Mononuclear cell (primary cell): ENCODE measurements around the gene QPRT. TPM values are rescaled to one million over a fixed set of nuclear protein-coding genes. Genes with fewer than 3 reads are reported as not detected.
"Not testable (repeated sequence)": the region's sequence is repeated elsewhere in the genome, so short reads cannot be mapped to it uniquely, and the experiment has no call there.

Source experiments
- H3K27me3 ChIP-seq: 2 replicates; pipeline ENCODE4 v1.6.0; 2011; ENCODE audit warnings: low read length, control low read depth; ENCODE audit not compliant: insufficient read depth
- H3K4me1 ChIP-seq: 2 replicates; pipeline ENCODE4 v1.5.1; 2011; ENCODE audit warnings: mild to moderate bottlenecking, low read length, control low read depth; ENCODE audit not compliant: insufficient read depth
- H3K4me3 ChIP-seq: 2 replicates; pipeline ENCODE4 v1.5.1; 2011; ENCODE audit warnings: mild to moderate bottlenecking, low read length, moderate library complexity
- H3K9me3 ChIP-seq: 2 replicates; pipeline ENCODE4 v1.5.1; 2011; ENCODE audit warnings: low read depth, mild to moderate bottlenecking, control low read depth, low read length
- total RNA-seq: library from RNA; depleted of rRNA; stranded (reverse); fragments of >200 nt; gene quantifications from one replicate; pipeline ENCODE4 v1.2.3, GENCODE V29; 2012

Gene QPRT
- total RNA-seq, 1 donor = 0.21 TPM

DNA sequence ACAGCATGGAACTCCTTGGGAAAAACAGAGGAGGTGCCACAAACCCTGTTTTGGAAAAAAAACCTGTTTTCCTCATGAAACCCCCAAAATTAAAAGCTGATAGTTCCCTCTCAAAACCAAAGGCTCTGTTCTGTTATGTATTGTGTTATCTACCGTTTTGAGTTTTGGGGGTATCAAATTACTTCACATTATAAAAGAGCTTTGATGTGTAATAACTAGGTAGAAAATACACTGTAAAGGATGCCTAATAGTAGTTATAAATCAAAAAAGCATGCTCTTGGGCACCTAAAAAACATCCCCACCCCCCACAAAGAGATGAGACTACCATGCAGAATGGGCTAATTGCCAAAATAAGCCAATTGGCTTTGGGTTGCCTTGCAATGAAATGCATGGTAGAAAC lies 36.0 kb downstream of the QPRT start:
- Histone ChIP-seq H3K27me3 (no peaks in the 10 kb centered on the region), H3K9me3 (no peaks in the 10 kb centered on the region), H3K4me1 (peaks cover 29% of the 10 kb centered on the region), H3K4me3 (no peak overlapping the region)

DNA sequence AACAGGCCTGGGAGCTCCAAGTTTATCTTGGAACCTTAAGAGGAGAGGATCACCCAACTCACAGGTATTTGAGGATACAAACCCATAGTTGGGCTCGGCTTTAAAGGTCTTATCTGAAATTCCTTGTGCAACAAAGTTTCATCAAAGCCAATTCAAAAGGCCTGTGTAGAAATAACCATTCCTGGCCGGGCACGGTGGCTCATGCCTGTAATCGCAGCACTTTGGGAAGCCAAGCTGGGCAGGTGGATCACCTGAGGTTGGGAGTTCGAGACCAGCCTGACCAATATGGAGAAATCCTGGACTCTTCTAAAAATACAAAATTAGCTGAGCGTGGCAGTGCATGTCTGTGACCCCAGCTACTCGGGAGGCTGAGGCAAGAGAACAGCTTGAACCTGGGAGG lies 38.1 kb downstream of the QPRT start:
- Histone ChIP-seq H3K27me3 (no peaks in the 10 kb centered on the region), H3K4me1 (peaks cover 13% of the 10 kb centered on the region), H3K4me3 (no peak overlapping the region), H3K9me3 (no peaks in the 10 kb centered on the region)

DNA sequence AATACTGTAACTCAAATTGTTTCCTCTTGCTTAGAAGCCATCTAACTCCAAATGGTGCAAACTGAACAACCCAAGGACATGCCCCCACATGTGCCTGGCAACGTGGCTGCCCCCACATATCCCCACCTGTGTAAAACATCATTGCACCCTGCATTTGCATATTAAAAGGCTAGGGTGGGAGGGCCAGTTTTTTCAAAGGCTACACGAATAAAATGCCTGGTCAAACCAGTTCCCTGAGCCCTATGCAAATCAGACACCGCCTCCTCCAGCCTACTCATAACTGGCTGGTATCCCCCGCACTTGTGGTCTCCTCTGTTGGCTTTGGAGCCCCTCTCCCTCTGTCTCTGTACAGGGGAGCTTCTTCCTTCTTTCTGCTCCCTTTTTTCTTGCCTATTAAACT lies 40.1 kb downstream of the QPRT start:
- H3K4me3 ChIP-seq = no peak overlapping the region
- H3K9me3 ChIP-seq = no peaks in the 10 kb centered on the region
- H3K27me3 ChIP-seq = no peaks in the 10 kb centered on the region
- peaks cover 5% of the 10 kb centered on the region for H3K4me1 ChIP-seq

DNA sequence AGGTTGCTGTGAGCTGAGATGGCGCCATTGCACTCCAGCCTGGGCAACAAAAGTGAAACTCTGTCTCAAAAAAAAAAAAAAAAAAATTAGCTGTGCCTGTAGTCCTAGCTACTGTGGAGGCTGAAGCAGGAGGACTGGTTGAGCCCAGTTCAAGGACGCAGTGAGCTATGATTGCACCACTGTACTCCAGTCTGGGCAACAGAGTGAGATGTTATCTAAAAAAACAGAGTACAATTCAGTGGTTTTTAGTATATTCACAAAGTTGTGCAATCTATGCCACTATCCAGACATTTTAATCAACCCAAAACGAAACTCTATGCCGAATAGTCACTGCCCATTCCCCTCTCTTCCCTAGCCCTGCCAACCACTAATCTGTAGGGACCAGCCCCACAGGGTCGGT lies 41.7 kb downstream of the QPRT start:
- H3K27me3 ChIP-seq = no peaks in the 10 kb centered on the region
- no peaks in the 10 kb centered on the region for H3K9me3 ChIP-seq
- peaks cover 5% of the 10 kb centered on the region for H3K4me1 ChIP-seq
- H3K4me3 ChIP-seq = no peak overlapping the region

DNA sequence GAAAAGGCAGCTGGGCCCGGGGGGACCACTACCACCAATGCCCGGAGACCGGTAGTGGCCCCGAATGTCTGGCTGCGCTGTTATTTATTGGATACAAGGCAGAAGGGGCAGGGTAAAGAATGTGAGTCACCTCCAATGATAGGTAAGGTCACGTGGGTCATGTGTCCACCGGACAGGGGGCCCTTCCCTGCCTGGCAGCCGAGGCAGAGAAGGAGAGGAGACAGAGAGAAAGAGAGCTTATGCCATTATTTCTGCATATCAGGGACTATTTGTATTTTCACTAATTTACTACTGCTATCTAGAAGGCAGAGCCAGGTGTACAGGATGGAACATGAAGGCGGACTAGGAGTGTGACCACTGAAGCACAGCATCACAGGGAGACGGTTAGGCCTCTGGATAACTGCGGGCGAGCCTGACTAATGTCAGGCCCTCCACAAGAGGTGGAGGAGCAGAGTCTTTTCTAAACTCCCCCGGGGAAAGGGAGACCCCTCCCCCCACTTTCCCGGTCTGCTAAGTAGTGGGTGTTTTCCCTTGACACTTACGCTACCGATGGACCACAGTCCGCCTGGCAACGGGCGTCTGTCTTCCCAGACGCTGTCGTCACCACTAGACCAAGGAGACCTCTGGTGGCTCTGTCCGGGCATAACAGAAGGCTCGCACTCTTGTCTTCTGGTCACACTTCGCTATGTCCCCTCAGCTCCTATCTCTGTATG lies 42.3 kb downstream of the QPRT start:
- H3K9me3 ChIP-seq, H3K4me3 ChIP-seq, H3K27me3 ChIP-seq, H3K4me1 ChIP-seq: not testable (repeated sequence)

DNA sequence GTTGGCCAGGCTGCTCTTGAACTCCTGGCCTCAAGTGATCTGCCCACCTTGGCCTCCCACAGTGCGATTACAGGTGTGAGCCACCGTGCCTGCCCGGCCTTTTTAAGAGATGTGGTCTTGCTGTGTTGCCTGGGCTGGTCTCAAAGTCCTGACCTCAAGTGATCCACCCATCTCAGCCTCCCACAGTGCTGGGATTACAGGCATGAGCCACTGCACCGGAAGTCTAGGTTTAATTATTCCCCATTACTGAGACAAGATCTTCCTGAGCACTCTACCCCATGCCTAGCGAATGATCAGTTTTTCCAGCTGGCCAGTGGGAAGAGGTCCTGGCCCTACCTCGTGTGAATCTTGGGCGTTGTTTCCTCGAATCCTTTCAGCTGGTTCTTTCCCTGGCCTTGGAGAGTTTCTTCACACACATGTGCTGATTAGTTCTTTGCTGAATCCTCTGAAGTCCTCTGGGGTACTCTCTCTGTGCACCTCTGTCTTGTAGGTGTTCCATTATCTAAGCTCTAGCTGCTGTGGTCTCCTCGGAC lies 47.9 kb downstream of the QPRT start:
- H3K27me3 ChIP-seq = no peaks in the 10 kb centered on the region
- peaks cover 5% of the 10 kb centered on the region for H3K4me1 ChIP-seq

DNA sequence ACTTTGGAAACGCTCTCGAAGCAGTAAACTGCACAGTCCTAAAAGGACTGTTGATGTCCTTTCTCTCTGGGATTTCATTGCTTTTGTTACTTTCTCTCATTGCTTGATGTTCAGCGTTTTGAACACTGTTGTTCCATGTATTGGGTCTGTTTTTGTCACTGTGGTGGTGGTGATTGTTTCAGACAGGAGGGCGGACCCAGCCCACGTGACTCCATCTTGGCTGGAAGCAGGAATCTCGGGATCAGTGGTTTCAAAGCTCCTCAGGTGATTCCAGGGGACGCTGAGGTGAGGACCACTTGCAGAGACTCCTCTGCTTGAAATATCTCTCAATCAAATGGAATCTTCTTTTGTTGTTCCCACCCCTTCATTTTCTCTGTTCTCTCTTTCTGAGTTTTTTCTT lies 48.5 kb downstream of the QPRT start:
- Histone ChIP-seq H3K27me3 (no peaks in the 10 kb centered on the region), H3K4me1 (peaks cover 9% of the 10 kb centered on the region), H3K9me3 (no peaks in the 10 kb centered on the region), H3K4me3 (no peak overlapping the region)

More for the DNA sequence above, 47.9 kb downstream of the QPRT start:
- Histone ChIP-seq H3K4me3 (no peak overlapping the region), H3K9me3 (no peaks in the 10 kb centered on the region)

DNA sequence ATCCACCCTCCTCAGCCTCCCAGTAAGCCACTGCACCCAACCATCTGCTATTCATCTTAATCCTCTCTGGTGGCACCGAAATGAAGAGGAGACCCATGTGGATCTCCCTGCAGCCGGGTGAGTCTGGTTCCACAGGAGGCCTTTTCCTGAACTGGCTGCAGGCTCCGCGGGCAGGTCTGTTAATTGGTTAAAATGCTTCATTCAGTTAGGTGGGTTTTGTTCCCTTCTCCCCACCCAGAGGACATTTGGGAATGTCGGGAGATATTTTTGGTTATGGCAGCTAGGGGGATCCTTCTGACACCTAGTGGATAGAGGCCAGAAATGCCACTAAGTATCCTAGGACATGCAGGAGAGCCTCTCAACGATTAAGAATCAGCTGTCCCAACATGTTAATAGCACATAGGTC lies 50.1 kb downstream of the QPRT start:
- peaks cover 11% of the 10 kb centered on the region for H3K4me1 ChIP-seq
- no peaks in the 10 kb centered on the region for H3K9me3 ChIP-seq
- H3K4me3 ChIP-seq = no peak overlapping the region
- H3K27me3 ChIP-seq = no peaks in the 10 kb centered on the region

DNA sequence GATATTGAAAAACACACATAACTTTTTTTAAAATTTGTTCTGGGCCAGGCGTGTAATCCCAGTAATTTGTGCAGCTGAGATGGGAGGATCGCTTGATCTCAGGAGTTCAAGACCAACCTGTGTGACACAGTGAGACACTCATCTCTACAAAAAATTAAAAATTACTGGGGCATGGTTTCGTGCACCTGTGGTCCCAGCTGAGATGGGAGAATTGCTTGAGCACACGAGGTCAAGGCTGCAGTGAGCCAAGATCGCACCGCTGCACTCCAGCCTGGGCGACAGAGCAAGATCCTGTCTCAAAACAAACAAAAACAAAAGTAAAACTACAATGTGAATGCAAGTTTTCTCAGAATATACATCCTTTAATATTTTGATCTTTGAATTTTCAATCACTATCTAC lies 51.7 kb downstream of the QPRT start:
- H3K9me3 ChIP-seq = no peaks in the 10 kb centered on the region
- H3K27me3 ChIP-seq = no peaks in the 10 kb centered on the region
- H3K4me1 ChIP-seq = peaks cover 20% of the 10 kb centered on the region
- no peak overlapping the region for H3K4me3 ChIP-seq

DNA sequence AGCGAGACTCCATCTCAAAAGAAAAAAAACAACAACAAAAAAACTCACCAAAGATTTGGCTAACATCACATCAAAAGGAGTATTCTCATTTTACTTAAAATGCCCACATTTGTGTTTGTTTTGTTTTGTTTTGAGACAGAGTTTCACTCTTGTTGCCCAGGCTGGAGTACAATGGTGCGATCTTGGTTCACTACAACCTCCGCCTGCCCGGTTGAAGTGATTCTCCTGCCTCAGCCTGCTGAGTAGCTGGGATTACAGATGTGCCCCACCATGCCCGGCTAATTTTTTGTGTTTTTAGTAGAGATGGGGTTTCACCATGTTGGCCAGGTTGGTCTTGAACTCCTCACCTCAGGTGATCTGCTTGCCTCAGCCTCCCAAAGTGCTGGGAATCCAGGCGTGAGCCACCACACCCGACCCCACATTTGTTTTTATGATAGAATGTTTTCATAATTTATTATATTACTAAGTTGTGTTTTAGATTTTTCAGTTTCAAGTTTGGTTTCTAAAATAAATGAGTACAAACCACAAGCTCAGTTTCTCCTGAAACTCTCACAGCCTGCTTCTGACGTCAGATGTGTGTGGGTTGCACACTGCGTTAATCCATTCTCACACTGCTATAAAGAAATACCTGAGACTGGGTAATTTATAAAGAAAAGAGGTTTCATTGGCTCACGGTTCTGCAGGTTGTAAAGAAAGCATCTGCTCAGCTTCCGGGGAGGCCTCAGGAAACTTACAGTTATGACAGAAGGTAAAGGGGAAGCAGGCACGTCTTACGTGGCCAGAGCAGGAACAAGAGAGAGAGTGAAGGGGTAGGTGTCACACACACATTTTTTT lies 53.0 kb downstream of the QPRT start:
- not testable (repeated sequence) for H3K27me3 ChIP-seq

DNA sequence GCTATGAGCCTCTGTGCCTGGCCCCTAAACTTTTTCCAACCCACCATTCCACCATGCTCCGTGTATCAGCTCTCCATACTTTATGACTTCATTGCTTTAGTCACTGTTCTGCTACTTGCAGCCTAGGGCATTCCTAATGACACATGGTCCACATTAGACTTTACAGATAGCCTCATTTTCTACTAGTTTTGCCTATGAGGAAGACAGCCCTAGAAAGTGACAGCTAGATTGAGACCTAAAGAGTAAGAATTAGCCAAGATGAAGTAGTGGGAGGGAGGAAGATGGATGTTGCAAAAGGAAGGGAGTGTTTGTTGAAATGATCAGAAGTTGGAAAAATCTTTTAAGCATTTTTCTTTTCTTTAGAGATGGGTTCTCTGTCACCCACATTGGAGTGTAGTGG lies 55.8 kb downstream of the QPRT start:
- Histone ChIP-seq H3K4me3 (no peak overlapping the region), H3K9me3 (no peaks in the 10 kb centered on the region), H3K4me1 (peaks cover 59% of the 10 kb centered on the region), H3K27me3 (no peaks in the 10 kb centered on the region)

More for the DNA sequence above, 53.0 kb downstream of the QPRT start:
- not testable (repeated sequence) for H3K4me3 ChIP-seq, H3K9me3 ChIP-seq
- peaks cover 31% of the 10 kb centered on the region for H3K4me1 ChIP-seq

DNA sequence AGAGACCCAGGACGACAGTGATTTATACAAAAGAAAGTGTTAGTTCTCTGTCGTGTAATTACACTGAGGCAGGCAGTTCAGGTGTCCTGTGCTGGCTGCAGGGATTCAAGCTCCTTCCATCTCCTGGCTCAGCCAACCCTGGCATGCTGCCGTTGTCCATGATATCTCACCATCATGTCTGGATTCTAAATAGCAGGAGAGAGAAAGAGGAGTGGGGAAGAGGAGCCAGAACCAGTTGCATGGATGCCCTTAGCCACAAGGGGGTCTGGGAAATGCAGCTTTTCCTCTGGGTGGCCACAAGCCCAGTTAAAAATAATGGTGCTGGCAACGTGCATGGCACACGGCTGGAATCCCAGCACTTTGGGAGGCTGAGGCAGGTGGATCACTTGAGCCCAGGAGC lies 57.1 kb downstream of the QPRT start:
- H3K9me3 ChIP-seq = no peaks in the 10 kb centered on the region
- H3K4me1 ChIP-seq = peaks cover 71% of the 10 kb centered on the region

DNA sequence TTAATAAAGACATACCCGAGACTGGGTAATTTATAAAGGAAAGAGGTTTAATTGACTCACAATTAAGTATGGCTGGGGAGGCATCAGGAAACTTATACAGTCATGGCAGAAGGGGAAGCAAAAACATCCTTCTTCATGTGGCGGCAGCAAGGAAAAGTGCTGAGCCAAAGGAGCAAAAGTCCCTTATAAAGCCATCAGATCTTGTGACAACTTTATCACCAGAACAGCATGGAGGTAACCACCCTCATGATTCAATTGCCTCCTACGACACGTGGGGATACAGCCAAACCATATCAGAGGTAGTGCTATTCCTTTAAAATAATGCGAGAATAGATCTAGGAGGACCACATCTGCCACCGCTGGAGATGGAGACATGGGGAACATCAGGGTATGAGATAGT lies 57.8 kb downstream of the QPRT start:
- Histone ChIP-seq H3K9me3 (no peaks in the 10 kb centered on the region), H3K27me3 (no peaks in the 10 kb centered on the region), H3K4me3 (no peak overlapping the region), H3K4me1 (peaks cover 74% of the 10 kb centered on the region)

More for the DNA sequence above, 57.1 kb downstream of the QPRT start:
- no peak overlapping the region for H3K4me3 ChIP-seq
- H3K27me3 ChIP-seq = no peaks in the 10 kb centered on the region

DNA sequence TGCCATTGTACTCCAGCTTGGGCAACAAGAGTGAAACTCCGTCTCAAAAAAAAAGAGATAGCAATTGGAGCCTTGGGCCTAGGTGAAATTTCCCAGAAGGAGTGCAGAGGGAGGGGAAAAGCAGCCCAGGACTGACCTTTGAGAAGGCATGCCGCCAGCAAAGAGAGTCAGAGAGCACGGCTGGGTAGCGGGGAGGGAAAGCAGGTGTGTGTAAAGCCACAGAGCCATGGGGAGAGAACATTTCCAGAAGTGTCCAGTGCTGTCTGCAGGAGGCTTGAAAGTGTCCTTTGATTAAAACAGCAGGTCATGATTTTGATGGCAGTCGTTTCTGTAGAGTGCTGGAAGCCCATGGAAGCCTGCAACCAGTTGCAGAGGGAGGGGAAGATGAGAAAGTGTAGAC lies 58.7 kb downstream of the QPRT start:
- H3K9me3 ChIP-seq = no peaks in the 10 kb centered on the region
- H3K4me1 ChIP-seq = peaks cover 76% of the 10 kb centered on the region
- no peaks in the 10 kb centered on the region for H3K27me3 ChIP-seq
- no peak overlapping the region for H3K4me3 ChIP-seq

DNA sequence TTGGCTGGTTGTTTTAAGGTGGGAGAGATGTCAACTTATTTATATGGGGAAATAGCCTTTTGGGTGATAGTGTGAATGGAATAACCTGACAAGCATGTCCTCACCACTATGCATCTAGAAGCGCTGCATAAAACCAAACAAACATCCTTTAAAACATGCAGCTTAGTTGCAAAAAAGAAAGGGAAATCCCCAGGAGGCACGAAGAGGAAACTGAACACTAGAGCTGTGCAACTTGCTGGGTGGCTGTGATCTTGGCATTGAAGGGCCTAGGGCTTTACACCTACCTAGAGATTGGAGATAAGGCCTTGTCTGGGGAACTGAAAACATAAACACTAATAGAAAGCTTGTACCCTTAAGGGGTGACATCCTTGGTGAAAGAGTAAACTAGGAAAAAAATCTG lies 59.5 kb downstream of the QPRT start:
- H3K27me3 ChIP-seq = no peaks in the 10 kb centered on the region
- H3K4me3 ChIP-seq = no peak overlapping the region
- H3K4me1 ChIP-seq = peaks cover 84% of the 10 kb centered on the region

More for the DNA sequence above, 59.5 kb downstream of the QPRT start:
- H3K9me3 ChIP-seq = no peaks in the 10 kb centered on the region
